ENCODE results near the gene GUCD1. TPM values are rescaled to one million over a fixed set of nuclear protein-coding genes. Genes with fewer than 3 reads are reported as not detected.

GUCD1 gene
- total and polyA plus RNA-seq, 2 of the 13 experiments (the other 11 are each of a cell fraction or from before 2014, with no cell fraction given): 128 to 245 TPM

DNA sequence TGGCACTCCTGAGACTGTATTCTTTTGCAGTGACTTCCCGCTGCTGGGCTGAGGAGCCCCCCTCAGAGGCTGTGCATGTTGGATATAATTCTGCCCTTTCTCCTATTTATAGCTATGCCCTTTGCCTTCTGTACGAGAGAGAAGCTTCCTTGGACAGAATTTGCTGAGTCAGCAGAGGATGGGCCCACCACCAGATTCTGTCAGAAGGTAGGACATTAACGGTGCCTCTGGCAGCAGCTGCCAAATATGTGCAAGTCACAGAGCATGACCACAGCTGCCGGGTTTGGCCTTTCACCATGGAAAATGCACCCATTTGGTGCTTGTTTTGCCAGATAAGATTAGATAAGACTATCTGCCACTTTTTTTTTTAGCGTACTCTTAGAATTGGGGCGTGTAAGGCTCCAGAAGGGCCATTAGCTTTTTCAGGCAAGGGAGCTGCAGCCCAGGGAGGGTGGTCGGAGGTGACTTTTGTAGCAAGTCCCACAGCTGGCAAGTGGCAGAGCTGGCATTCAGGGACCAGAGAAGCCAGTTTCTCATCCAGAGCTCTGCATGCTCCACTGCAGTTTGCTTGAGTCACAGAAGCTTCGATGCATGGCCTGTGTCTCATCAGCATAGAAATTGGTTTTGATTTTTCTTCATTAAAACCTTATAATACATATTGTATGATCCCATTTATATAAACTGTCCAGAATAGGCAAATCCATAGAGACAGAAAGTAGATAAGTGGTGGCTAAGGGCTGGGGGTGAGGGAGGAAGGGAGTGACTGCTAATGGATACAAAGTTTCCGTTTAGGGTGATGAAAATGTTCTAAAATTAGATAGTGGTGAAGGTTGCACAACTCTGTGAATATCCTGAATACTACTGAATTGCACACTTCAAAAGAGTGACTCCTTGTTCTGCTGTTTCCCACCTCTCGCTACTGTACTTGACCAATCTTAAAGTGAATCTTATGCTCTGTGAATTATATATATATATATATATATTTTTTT is 44.0 kb downstream of the GUCD1 start (continued):
- TF ChIP-seq, protein P1, sequence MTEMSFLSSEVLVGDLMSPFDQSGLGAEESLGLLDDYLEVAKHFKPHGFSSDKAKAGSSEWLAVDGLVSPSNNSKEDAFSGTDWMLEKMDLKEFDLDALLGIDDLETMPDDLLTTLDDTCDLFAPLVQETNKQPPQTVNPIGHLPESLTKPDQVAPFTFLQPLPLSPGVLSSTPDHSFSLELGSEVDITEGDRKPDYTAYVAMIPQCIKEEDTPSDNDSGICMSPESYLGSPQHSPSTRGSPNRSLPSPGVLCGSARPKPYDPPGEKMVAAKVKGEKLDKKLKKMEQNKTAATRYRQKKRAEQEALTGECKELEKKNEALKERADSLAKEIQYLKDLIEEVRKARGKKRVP (CRISPR knock-in tag; IDR thresholded peaks at IDR 0.05): 0 out of 4 replicates have a peak, but pooled peaks of 1 of the 2 experiments have one; percentile 25
- TF ChIP-seq MIXL1 (CRISPR knock-in tag; IDR thresholded peaks at IDR 0.05) (no peak), HNRNPK (IDR thresholded peaks at IDR 0.05; ENCODE audit: low read depth, low read length, poor library complexity, severe bottlenecking) (no peak), BRD4 (CRISPR knock-in tag; IDR thresholded peaks at IDR 0.05) (0 out of 2 replicates have a peak, but pooled peaks have one; percentile 40), ZFP1 (CRISPR knock-in tag; IDR thresholded peaks at IDR 0.05) (no peak), PHB2 (IDR thresholded peaks at IDR 0.05; ENCODE audit: partially characterized antibody) (no peak), MAFK (conservative IDR thresholded peaks at IDR 0.05 in 1 of 2, IDR thresholded peaks at IDR 0.05 in 1 of 2; ENCODE audit: low read length in 2 of 2) (peak; percentile 100), HNF4A (CRISPR knock-in tag; IDR thresholded peaks at IDR 0.05) (0 out of 2 replicates have a peak, but pooled peaks have one; percentile 10), ZFP36L2 (CRISPR knock-in tag; IDR thresholded peaks at IDR 0.05) (no peak), ZNF737 (CRISPR knock-in tag; IDR thresholded peaks at IDR 0.05; ENCODE audit: borderline replicate concordance) (no peak), PHF5A (CRISPR knock-in tag; IDR thresholded peaks at IDR 0.05; ENCODE audit: low read depth, unreplicated experiment) (no peak), ZNF629 (CRISPR knock-in tag; conservative IDR thresholded peaks at IDR 0.05) (peak; percentile 70), RCOR2 (CRISPR knock-in tag; IDR thresholded peaks at IDR 0.05) (no peak), ARID2 (CRISPR knock-in tag; IDR thresholded peaks at IDR 0.05; ENCODE audit: borderline replicate concordance) (no peak), RFX5 (IDR thresholded peaks at IDR 0.05; ENCODE audit: low read depth, low read length) (peak; percentile 11; the same call in 1 of the 2 replicates), FOXK2 (IDR thresholded peaks at IDR 0.05) (no peak), MAFG (CRISPR knock-in tag; IDR thresholded peaks at IDR 0.05) (peak; percentile 90), ZNF652 (CRISPR knock-in tag; IDR thresholded peaks at IDR 0.05; ENCODE audit: borderline replicate concordance, low read depth) (no peak), ZSCAN12 (CRISPR knock-in tag; IDR thresholded peaks at IDR 0.05) (no peak), PHF8 (CRISPR knock-in tag; IDR thresholded peaks at IDR 0.05) (0 out of 2 replicates have a peak, but pooled peaks have one; percentile 18), CHCHD3 (CRISPR knock-in tag; IDR thresholded peaks at IDR 0.05) (no peak), ZNF552 (CRISPR knock-in tag; IDR thresholded peaks at IDR 0.05; ENCODE audit: borderline replicate concordance) (no peak), NFE2L1 (CRISPR knock-in tag; IDR thresholded peaks at IDR 0.05; ENCODE audit: borderline replicate concordance) (no peak)
- TF ChIP-seq, protein P2, sequence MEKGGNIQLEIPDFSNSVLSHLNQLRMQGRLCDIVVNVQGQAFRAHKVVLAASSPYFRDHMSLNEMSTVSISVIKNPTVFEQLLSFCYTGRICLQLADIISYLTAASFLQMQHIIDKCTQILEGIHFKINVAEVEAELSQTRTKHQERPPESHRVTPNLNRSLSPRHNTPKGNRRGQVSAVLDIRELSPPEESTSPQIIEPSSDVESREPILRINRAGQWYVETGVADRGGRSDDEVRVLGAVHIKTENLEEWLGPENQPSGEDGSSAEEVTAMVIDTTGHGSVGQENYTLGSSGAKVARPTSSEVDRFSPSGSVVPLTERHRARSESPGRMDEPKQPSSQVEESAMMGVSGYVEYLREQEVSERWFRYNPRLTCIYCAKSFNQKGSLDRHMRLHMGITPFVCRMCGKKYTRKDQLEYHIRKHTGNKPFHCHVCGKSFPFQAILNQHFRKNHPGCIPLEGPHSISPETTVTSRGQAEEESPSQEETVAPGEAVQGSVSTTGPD (CRISPR knock-in tag; IDR thresholded peaks at IDR 0.05): peak; percentile 97
- TF ChIP-seq, protein P3, sequence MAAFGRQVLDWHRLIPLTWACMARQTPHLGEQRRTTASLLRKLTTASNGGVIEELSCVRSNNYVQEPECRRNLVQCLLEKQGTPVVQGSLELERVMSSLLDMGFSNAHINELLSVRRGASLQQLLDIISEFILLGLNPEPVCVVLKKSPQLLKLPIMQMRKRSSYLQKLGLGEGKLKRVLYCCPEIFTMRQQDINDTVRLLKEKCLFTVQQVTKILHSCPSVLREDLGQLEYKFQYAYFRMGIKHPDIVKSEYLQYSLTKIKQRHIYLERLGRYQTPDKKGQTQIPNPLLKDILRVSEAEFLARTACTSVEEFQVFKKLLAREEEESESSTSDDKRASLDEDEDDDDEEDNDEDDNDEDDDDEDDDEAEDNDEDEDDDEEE (CRISPR knock-in tag; IDR thresholded peaks at IDR 0.05): no peak
- TF ChIP-seq, protein P4, sequence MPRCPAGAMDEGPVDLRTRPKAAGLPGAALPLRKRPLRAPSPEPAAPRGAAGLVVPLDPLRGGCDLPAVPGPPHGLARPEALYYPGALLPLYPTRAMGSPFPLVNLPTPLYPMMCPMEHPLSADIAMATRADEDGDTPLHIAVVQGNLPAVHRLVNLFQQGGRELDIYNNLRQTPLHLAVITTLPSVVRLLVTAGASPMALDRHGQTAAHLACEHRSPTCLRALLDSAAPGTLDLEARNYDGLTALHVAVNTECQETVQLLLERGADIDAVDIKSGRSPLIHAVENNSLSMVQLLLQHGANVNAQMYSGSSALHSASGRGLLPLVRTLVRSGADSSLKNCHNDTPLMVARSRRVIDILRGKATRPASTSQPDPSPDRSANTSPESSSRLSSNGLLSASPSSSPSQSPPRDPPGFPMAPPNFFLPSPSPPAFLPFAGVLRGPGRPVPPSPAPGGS (CRISPR knock-in tag; IDR thresholded peaks at IDR 0.05): no peak
